HCT116 (cell line): Measurements from ENCODE around the gene OLFML2A.

Experiments used
- MAX ChIP-seq: IDR thresholded peaks from 2 replicates; pipeline ENCODE4 v1.6.1; 2012
- POLR2A ChIP-seq: IDR thresholded peaks from 2 replicates; pipeline ENCODE4 v1.7.0; 2011; ENCODE audit warnings: borderline replicate concordance; ENCODE audit not compliant: insufficient read depth, insufficient read length; ENCODE audit errors: extremely low read depth
- TF ChIP-seq, protein P1 (sequence below): IDR thresholded peaks from 2 replicates; pipeline ENCODE4 v1.6.1; 2012
- TF ChIP-seq, protein P2 (sequence below), 3 experiments: fragments of 200-600 bp in 1 of 3; sonication (generic) in 1 of 3; IDR thresholded peaks in 2 of 3; conservative IDR thresholded peaks in 1 of 3; 2 replicates each; pipeline ENCODE4 v1.5.1; 2012 to 2017; ENCODE audit warnings: low read depth in 2 of 3, low read length in 2 of 3, antibody characterized with exemption in 1 of 3, borderline replicate concordance in 1 of 3, control low read depth in 1 of 3, mild to moderate bottlenecking in 1 of 3, mixed read lengths in 1 of 3, mixed run types in 1 of 3, moderate library complexity in 1 of 3; ENCODE audit not compliant: insufficient read depth in 1 of 3
- TF ChIP-seq, protein P3 (sequence below): IDR thresholded peaks from 2 replicates; pipeline ENCODE4 v1.6.1; 2012; ENCODE audit warnings: low read depth

- TF ChIP-seq, protein P1, sequence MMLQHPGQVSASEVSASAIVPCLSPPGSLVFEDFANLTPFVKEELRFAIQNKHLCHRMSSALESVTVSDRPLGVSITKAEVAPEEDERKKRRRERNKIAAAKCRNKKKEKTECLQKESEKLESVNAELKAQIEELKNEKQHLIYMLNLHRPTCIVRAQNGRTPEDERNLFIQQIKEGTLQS: no peak
- TF ChIP-seq, protein P2, sequence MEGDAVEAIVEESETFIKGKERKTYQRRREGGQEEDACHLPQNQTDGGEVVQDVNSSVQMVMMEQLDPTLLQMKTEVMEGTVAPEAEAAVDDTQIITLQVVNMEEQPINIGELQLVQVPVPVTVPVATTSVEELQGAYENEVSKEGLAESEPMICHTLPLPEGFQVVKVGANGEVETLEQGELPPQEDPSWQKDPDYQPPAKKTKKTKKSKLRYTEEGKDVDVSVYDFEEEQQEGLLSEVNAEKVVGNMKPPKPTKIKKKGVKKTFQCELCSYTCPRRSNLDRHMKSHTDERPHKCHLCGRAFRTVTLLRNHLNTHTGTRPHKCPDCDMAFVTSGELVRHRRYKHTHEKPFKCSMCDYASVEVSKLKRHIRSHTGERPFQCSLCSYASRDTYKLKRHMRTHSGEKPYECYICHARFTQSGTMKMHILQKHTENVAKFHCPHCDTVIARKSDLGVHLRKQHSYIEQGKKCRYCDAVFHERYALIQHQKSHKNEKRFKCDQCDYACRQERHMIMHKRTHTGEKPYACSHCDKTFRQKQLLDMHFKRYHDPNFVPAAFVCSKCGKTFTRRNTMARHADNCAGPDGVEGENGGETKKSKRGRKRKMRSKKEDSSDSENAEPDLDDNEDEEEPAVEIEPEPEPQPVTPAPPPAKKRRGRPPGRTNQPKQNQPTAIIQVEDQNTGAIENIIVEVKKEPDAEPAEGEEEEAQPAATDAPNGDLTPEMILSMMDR (IDR thresholded peaks at IDR 0.05 in 2 of 3, conservative IDR thresholded peaks at IDR 0.05 in 1 of 3; ENCODE audit: borderline replicate concordance in 1 of 3, insufficient read depth in 1 of 3, low read depth in 2 of 3, low read length in 2 of 3): no peak
- TF ChIP-seq POLR2A (no peak), MAX (no peak)
- TF ChIP-seq, protein P3, sequence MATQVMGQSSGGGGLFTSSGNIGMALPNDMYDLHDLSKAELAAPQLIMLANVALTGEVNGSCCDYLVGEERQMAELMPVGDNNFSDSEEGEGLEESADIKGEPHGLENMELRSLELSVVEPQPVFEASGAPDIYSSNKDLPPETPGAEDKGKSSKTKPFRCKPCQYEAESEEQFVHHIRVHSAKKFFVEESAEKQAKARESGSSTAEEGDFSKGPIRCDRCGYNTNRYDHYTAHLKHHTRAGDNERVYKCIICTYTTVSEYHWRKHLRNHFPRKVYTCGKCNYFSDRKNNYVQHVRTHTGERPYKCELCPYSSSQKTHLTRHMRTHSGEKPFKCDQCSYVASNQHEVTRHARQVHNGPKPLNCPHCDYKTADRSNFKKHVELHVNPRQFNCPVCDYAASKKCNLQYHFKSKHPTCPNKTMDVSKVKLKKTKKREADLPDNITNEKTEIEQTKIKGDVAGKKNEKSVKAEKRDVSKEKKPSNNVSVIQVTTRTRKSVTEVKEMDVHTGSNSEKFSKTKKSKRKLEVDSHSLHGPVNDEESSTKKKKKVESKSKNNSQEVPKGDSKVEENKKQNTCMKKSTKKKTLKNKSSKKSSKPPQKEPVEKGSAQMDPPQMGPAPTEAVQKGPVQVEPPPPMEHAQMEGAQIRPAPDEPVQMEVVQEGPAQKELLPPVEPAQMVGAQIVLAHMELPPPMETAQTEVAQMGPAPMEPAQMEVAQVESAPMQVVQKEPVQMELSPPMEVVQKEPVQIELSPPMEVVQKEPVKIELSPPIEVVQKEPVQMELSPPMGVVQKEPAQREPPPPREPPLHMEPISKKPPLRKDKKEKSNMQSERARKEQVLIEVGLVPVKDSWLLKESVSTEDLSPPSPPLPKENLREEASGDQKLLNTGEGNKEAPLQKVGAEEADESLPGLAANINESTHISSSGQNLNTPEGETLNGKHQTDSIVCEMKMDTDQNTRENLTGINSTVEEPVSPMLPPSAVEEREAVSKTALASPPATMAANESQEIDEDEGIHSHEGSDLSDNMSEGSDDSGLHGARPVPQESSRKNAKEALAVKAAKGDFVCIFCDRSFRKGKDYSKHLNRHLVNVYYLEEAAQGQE: no peak
These were observed 7.6 kb downstream of the OLFML2A start for GRCh38 chr9:124784509-124784908.
